ENCODE results near the gene CTNNBL1.

- TF ChIP-seq CTCF (conservative IDR thresholded peaks at IDR 0.05; ENCODE audit: low read depth, low read length) (no peak), MXI1 (IDR thresholded peaks at IDR 0.05; ENCODE audit: borderline replicate concordance, low read depth, low read length) (no peak), BHLHE40 (IDR thresholded peaks at IDR 0.05; ENCODE audit: low read depth, low read length) (no peak), MAFK (IDR thresholded peaks at IDR 0.05; ENCODE audit: low read depth, low read length) (no peak), POLR2A (IDR thresholded peaks at IDR 0.05; ENCODE audit: low read depth, low read length) (no peak)
Measured at GRCh38 chr20:37737826-37738420, 44.1 kb downstream of the CTNNBL1 start.
